GM21737 (cell line): Measurements from ENCODE around the gene KAZN.

Experiments used
- ATAC-seq: cut with Tn5 transposase; IDR thresholded peaks from one replicate; pipeline ENCODE4 v1.9.1; 2021; ENCODE audit warnings: mild to moderate bottlenecking, moderate library complexity; ENCODE audit not compliant: unreplicated experiment

The KAZN gene

DNA sequence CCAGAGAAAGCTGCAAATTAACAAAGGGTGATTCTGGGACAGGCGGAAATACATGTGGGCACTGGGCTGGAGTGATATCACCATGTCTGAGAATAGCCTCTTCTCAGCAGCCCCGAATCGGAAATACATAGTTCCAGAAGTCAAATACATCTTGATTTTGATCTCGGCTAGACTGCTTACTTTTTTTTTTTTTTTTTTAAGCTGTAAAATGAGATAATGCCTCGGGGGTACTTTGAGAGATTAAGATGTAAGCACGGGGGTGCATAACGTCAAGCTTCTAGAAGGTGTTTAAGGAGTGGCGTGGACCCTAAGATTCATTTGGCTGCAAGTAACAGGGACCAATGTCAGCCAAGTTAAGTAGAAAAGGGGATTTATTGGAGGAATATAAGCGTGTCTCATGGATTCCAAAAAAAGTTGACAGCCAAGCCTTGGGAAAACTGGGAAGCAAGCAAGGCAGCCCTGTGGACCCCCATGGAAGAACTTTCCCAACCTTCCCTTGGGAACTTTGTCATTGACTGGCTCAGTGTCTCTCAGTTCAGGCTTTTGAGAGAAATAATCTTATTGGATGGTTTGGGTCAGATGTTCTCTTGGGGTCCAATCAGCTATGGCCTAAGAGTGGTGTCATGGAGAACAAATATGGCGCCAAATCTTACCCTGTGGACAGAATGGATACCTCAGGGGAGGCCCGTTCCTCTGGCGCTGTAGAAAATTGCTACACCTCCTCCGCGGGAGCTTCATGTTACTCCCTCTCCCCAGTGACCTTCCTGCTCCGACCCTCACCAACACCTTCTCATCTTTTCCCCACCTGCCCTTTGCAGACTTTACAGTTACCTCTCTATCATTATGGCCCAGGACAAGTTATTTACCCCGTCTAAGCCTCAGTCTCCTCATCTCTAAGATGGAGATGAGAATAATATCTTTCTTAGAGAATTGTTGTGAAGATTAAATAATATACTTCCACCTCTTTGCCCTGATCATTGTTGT is 186.6 kb downstream of the KAZN start:
- no peak for ATAC-seq

DNA sequence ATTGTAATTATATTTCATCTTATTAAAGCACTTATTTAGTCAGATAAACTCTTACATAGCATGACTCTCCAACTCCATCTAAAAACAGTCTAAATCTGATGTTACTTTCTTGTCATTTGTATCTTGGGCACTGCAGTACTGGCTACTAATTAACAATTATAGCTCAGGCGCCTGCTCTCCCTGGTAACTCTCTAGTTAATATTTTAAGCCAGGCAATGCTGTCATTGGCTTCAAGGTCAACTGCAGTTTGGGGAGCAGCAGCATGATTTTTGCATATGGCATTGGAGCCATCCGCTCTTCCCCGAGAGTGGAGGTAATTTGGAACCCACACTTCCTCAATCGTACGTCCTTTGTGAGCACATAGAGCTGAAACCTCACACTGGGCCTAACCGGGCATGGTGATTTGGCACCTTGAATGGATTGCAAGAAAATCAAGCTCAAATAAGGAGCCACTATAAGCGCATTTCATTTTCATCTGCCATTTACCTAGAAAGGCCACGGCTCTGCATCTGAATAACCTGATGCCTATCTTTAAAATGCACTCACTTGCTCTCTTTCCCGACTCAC is 187.7 kb downstream of the KAZN start:
- ATAC-seq = no peak

DNA sequence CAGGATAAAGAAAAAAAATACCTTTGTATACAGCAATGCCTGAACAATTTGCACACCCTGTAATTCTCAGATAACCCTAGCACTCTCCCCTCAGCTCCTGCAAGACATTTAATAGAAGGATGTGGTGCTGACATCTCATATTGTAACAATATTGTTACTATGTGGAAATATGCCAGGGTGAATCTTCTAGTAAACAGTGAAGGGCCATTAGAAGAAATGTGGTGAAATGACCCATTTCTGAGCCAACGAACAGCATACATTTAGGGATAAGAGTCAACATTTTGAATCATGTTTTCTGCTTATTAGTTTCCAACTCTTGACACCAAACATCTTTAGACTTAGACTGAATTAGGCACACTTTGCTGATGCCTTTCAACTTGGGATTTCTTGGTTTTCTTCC is 188.2 kb downstream of the KAZN start:
- ATAC-seq = no peak

DNA sequence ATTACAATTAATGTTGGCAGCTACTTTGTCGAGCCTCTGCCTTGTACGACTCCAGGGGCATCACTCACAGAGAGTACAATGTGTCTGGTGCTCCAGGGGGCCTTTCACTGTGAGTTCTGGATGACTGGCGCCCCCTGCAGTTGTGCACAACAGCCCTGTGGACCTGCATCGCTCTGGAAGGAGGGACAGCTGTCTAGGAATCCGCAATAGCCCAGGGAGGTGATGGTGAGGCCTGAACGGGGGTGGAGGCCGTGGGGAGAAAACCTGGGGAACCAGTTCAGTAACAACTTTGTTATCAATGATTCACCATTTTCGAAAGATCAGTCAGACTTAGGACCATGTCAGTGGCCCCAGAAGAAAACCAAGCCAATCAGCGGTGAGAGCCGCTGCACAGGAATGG is 189.1 kb downstream of the KAZN start:
- no peak for ATAC-seq

DNA sequence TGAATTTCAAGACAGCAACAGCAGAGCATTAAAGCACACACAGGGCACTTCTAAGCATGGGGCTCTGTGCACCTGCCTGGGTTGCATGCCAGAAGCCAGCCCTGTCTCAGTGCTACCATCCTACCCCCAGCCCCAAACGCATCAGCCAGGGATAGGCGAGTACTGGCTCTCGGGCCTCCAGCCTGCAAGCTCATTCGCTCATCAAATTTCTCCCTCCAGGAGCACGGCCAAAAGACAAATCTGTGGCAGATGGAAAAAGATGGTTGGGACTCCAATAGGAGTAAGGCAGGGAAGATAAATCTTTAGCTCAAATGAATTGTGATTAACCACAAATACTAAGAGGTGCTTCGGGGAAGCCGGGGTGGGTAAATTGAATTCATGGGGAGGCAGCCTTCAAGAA is 189.6 kb downstream of the KAZN start:
- ATAC-seq = no peak

DNA sequence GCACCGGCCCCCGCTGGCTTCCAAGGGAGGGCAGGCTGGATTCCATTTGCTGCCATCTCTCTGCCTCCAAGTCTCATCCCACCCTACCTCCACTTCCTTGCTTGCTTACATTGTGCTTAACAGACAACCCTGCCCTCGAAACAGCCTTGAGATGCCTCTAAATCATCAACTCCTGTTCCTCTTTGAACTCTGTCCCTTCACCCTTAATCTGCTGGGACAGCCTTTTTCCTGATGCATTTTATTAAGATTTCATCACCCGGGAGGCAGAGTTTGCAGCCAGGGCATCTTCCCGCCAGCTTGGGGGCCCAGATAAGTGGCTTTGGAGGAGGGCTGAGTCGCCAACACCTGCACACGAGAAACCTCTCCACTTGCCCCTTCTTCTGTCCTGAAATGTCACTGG is 192.5 kb downstream of the KAZN start:
- ATAC-seq = no peak

DNA sequence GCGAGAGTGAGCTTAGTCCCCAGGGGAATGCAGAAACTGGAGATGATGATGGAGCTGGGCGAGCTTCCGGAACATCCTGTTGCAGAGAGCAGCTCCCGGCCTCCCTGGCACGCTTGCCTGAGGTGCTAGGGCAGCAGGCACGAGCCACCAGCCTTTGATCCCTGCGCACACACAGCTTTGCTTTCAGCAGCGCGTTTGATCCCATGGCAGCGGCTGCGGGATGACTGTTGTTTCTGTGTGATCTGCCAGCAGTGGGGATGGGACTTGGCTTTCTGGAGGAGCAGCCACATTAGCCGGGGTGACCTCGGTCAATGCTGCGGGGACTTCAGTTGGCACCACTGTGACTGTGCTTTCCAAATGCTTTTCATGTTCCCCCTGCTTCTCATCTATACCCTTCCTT is 193.2 kb downstream of the KAZN start:
- no peak for ATAC-seq

DNA sequence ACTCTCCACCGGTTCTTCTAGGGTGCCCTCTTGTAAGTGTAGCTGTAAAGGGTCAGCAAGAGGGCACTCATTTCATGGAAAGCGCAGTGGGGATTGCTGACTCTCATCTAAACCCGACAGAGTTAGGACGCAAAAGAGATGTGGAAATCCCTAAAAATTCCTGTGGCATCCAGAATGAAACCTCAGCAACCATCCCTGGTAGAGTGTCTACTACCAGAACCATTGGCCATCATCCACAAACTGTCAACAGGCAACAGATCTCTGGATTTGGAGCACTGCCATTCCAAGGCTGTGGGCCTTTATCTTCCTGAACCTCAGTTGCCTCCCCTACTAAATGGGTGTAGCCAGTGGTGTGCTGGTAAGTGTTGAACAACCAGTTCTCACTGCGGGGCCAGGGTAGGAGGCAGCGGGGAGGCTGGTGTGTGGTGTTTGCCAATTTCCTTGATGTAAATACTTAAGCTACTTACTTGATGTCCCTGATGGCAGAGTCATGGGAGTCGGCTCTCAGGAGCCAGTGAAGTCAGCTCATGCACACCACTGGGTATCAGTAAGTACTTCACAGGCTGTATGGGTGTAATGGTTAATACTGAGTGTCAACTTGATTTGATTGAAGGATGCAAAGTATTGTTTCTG is 195.8 kb downstream of the KAZN start:
- ATAC-seq = no peak

DNA sequence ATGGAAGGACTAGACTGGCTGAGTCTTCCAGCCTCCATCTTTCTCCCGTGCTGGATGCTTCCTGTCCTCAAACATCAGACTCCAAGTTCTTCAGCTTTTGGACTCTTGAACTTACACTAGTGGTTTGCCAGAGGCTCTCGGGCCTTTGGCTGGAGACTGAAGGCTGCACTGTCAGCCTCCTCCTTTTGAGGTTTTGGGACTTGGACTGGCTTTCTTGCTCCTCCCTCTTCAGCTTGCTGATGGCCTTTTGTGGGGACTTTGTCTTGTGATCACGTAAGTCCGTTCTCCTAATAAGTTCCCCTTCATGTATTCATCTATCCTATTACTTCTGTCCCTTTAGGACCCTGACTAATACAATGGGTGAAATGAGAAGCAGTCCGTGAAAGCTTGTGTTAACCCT is 196.4 kb downstream of the KAZN start:
- no peak for ATAC-seq

DNA sequence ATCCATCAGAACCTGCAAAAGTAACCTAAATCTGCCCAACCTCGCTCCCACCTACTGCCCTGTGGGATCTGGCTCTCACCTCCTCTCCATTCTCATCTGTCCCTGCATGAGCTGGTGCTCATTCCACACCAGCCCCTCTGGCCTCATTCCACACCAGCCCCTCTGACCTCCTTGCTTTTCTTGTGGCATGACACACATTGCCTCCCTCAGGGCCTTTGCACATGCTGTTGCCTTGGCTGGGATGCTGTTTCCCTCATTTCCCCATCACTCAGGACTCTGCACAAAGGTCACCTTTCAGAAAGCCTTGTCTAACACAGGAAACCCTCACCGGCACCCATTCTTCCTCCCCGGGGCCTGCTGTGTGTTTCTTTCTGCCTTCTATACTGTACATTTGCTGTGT is 197.1 kb downstream of the KAZN start:
- no peak for ATAC-seq

DNA sequence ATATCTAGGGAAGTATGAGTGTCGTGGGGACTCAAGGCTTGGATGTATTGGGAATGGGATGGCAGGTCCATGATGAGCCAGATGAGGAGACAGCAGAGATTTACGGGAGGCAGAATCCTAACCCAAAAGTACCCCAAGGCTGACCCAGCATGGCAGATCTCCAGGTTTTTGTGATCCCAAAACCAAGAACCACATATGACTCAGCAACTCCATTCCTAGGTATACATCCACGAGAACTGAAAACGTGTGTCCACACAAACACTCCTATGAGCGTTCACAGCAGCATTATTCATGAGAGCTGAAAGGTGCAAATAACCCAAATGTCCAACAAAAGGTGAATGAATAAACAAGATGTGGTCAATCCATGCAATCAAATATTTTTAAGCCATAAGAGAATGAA is 201.5 kb downstream of the KAZN start:
- ATAC-seq = no peak

DNA sequence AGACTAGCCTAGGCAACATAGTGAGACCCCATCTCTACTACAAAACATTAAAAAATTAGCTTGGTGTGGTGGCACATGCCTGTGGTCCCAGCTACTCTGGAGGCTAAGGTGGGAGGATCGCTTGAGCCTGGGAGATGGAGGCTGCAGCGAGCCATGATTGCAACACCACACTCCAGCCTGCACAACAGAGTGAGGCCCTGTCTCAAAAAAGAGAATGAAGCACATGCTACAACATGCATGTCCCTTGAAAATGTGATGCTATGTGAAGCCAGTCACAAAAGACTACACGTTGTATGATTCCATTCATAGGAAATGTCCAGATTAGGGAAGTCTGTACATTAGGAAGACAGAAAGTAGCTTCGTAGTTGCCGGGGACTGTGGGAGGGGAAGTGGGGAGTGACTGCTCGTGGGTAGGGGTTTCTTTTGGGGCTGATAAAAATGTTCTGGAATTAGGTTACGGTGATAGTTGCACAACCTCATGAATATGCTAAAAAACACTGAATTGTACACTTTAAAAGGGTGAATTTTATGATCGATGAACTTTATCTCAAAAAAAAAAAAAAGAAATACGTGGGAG is 202.1 kb downstream of the KAZN start:
- no peak for ATAC-seq

DNA sequence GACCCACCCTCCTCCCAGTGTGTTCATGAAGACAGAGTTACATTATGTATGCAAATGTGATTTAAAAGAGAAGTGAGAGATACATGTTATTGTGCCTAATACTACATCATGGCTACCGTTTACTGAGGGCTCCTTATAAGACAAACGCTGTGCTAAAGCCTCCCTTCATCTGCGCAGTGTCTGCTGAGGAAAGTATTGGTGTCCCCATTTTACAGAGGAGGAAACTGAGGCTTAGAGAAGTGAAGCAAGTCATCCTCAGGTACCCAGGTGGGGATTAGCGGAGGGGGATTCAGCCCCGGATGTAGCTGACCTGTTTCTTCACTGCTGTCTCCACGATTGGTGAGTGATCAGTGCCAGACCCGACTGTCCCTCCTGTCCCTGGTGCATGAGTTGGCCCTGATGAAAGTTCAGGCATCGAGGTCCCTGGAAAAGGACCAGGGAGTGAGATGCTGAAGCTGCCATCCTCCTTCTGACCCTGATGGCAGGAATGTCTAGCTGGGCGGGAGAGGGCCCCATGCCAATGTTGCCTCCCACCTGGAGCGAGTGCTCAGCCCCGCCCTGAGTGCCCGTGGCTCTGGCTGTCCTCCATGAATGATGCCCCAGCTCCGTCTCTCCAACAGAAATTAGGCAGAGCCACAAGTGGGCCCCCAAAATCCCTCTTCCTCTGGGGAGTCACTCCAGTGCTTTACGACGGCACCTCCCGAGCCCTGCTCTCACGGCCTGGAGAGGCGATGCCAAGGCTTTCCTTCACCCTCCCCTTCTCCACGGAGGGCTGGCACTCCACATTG is 204.7 kb downstream of the KAZN start:
- ATAC-seq = no peak

DNA sequence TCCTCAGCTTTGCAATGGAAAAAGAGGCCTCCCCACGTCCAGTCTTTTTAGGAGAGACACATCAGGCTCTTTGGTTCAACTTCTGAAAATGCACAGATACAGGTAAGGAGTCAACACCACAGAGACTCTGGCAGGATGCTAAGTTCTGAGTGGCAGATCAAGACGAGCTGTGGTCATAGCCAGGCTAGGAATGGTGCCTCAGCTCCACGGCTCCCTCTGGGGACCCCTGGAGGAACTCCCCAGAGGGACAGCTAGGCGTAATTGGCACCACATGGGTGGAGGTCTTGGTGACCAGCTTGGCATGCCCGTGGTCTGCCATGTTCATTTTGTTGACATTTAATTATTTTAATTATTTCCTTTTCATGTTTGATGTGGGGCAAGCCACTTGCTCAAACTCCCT is 206.1 kb downstream of the KAZN start:
- ATAC-seq = no peak

DNA sequence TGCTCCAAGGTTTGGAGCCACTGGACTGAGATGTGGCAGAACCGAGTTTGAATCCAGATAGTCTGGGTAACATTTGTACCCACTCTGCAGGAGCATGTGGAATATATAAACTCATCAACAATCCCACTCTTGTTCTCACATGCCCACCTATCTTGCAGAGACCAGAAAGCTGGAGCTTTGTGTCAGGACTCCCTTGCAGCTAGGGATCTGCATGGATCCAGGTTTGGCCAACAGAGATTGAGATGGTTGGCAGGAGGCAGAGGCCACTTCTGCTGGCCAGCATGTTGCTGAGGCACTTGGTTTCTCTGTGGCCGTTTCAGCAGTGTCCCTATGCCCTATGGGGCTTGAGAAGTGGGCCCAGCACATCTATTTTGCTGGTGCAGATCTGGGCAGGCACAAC is 208.3 kb downstream of the KAZN start:
- no peak for ATAC-seq

DNA sequence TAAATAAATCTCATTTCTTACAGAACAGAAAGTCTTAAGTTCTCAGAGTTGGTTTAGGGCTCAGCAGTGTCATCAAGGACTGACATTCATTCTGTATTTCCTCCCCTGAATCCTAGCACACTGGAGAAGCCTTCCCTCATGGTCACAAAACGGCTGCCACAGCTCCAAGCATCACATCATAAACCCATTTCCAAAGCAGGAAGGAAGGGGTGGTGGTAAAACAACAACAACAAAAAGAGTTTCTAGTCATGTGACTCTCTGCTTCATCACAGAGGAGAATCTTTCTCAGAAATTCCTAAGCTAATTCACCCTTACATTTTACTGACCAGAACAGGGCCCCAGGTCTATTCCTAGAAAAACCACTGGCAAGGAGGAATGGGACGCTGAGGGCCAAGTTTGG is 210.3 kb downstream of the KAZN start:
- ATAC-seq = no peak

DNA sequence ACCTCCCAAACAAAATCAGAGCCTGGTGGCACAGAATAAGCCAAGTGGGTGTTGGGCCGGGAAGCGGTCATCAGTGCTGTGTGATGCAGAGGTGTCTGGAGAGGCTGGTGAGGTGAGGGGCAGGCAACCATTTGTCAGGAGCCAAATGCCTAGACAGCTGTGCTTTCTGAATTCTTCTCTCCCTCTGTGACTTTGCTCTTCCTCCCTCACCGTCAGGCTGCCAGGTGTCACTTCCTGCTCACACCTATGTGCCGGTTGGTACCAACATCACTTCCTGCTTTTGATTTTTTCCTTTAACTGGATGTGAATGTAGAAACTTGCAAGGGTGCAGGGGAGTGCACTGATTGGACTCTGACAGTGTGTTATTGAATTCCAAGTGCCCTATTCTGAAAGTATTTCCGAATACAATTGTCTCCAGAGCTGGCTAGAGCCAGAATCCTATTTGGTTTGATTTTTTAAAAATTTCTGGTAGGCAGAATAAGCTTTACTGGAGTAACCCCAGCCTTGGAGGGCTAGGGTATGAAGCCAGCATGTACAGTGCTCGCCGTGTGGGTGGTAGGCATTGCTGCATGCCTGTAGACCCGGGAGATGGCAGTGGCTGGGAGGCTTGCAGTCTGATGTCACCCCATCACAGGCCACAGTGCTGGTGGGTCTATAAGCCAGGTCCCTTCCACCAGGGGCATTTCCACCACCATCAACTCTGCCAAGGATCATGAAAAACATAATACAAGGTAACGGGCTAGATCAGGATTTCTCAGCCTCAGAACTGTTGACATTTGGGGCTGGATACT is 210.9 kb downstream of the KAZN start:
- no peak for ATAC-seq

DNA sequence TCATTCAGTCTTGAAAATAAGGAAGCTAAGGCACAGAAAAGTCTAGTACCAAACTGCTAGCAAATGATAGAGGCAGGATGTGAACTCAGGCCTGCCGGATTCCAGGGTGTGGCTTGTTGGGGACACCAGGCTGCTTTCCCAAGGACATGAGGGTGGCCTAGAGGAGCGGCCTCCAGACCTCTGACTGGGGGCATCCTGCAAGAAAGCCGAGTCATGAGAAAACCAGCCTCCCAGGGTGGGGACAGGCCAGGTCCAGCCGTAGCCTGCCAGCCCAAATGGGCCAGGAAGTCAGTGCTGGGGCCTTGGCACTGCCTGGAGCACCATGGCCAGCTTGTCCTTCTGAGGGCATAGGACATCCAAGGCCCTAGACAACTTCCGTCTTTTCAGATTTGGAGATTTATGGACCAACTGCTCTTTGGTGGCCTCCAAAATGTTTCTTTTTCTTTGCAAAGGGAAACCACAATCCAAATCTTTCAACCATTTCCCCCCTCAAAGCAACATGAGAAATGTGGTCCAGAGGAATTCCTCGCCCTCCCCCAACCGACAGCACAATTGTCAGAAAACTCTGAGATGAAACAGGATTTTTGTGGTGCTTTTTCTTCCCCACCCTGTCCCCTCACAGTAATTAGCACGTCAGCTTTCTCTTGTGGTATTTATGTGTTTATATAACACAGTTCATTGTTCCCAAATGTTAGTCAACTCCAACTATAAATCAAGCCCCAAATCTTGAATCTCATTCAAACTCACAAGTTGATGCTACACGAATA is 212.3 kb downstream of the KAZN start:
- no peak for ATAC-seq

DNA sequence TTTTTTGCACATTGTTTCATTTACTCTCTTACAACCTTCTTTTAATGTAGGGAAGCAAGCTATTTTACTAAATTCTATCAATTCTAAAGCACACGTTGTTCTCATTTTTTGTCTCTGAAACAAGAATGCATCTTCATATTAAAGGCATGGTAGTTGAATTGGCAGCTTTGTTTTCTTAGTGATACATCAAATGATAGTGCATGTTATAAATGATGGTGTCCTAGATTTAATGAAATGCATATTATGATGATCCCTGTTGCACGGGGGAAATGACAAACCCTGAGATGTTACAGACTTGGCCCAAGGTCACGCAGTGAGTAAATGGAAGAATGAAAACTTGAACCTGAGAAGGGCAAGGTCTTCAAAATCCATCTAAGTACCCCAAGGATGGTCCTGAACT is 213.1 kb downstream of the KAZN start:
- ATAC-seq = no peak
